ENCODE results near the gene RUSC1. TPM values are rescaled to one million over a fixed set of nuclear protein-coding genes. Genes with fewer than 3 reads are reported as not detected.

RUSC1 gene
- total and polyA plus RNA-seq, 2 of the 8 experiments (the other 6 are each of a cell fraction or from before 2014, with no cell fraction given) = 54.6 to 90.4 TPM

GRCh38 chr1:155322953-155323728, 2.4 kb downstream of the RUSC1 start:
- Histone ChIP-seq H3K27me3 (replicated peaks in 1 of 4; ENCODE audit: control insufficient read depth in 3 of 4, extremely low read depth in 1 of 4, insufficient read depth in 3 of 4, low read length in 3 of 4) (peaks cover 0 to 5% (median 3%) of the 10 kb centered on the region in 4 experiments; a peak in 4 of 7 replicates), H2BK15ac (ENCODE audit: low read length) (no peak overlapping the region), H2BK20ac (ENCODE audit: low read length) (no peak overlapping the region), H3K4me3 (ENCODE audit: extremely low read depth in 1 of 4, insufficient read depth in 2 of 4, low read depth in 3 of 4, low read length in 4 of 4) (peak overlapping the region; percentile 57 to 94 (median 84)), H3K56ac (replicated peaks; ENCODE audit: insufficient read length, low read depth, low read length) (no peak overlapping the region), H2BK5ac (ENCODE audit: low read depth, low read length) (peak overlapping the region; percentile 49; the same call in 1 of the 2 replicates), H3K4ac (replicated peaks; ENCODE audit: insufficient read length, low read depth, low read length) (no peak overlapping the region), H4K5ac (ENCODE audit: insufficient read length, low read depth, low read length) (no peak overlapping the region), H3K23ac (ENCODE audit: insufficient read length) (no peak overlapping the region), H3K36me3 (ENCODE audit: control insufficient read depth in 2 of 4, insufficient read depth in 4 of 4, low read length in 3 of 4) (peaks cover 2 to 32% (median 15%) of the 10 kb centered on the region in 4 experiments; a peak in 6 of 8 replicates), H3K27ac (ENCODE audit: low read depth, low read length) (no peak overlapping the region), H4K8ac (ENCODE audit: extremely low read depth, insufficient read depth, low read length) (peak overlapping the region; percentile 35; the same call in 1 of the 2 replicates), H2BK120ac (replicated peaks; ENCODE audit: low read depth, low read length) (no peak overlapping the region), H3K79me2 (ENCODE audit: control insufficient read depth in 1 of 2, insufficient read depth in 2 of 2, low read length in 2 of 2) (peaks cover 0 to 4% of the 10 kb centered on the region in 2 experiments; a peak in 1 of 4 replicates), H2AFZ (ENCODE audit: low read length) (no peak overlapping the region), H4K20me1 (replicated peaks in 1 of 2; ENCODE audit: control insufficient read depth in 1 of 2, insufficient read depth in 2 of 2, low read length in 2 of 2) (peaks cover 8 to 14% of the 10 kb centered on the region in 2 experiments), H2BK12ac (ENCODE audit: low read depth, low read length) (no peak overlapping the region), H3K9me3 (ENCODE audit: insufficient read depth in 2 of 2, low read depth in 1 of 2, low read length in 1 of 2) (no peaks in the 10 kb centered on the region), H3K18ac (ENCODE audit: extremely low read depth, low read length) (no peak overlapping the region; the same call in none of the 2 replicates), H3K14ac (ENCODE audit: insufficient read length) (no peak overlapping the region), H3K4me2 (ENCODE audit: insufficient read depth in 1 of 2, low read depth in 2 of 2, low read length in 2 of 2) (peak overlapping the region; percentile 73 to 97), H2AK5ac (ENCODE audit: low read depth, low read length) (no peak overlapping the region), H4K91ac (replicated peaks; ENCODE audit: insufficient read length, low read length) (no peak overlapping the region), H3K4me1 (replicated peaks in 1 of 4; ENCODE audit: control insufficient read depth in 3 of 4, insufficient read depth in 4 of 4, low read length in 3 of 4) (peaks cover 8 to 26% (median 14%) of the 10 kb centered on the region in 4 experiments; a peak in 6 of 7 replicates), H3K23me2 (ENCODE audit: low read depth, low read length) (peaks cover 16% of the 10 kb centered on the region; the same call in 1 of the 2 replicates), H3K9ac (replicated peaks in 1 of 4; ENCODE audit: extremely low read depth in 1 of 4, low read depth in 3 of 4, low read length in 3 of 4) (peak overlapping the region in 2 of 4 experiments; percentile 16 to 45; a peak in 3 of 7 replicates), H3K79me1 (ENCODE audit: low read depth, low read length) (peaks cover 4% of the 10 kb centered on the region)
- ChIA-PET CTCF (ENCODE audit: partially characterized antibody) (interaction anchor here (0.7 to 15.0 kb wide), 18 partner anchors 11 to 285 kb away, joined by 3 to 227 read pairs (median 5); partner anchors contain the start of genes CLK2, ENTREP3, HCN3 and PKLR), POLR2A (ENCODE audit: partially characterized antibody) (interaction anchor here (0.8 to 4.0 kb wide), 16 partner anchors 10 to 240 kb away, joined by 3 to 21 read pairs (median 6); partner anchors contain the start of genes CLK2, ENTREP3, FDPS and MTX1)
- WGBS, 2 experiments (ENCODE audit: extremely low coverage in 1 of 2, insufficient coverage in 1 of 2, insufficient read length in 1 of 2, insufficient replicate concordance in 2 of 2, low coverage in 1 of 2, low lambda C conversion rate in 2 of 2, missing lambda C conversion rate in 1 of 2) = 0% methylated on average over 14 of the region's 58 CpGs; no CpG with 5 or more reads in 1 of the 2 experiments
- FAIRE-seq (no peak), DNase-seq (ENCODE audit: low read depth in 1 of 2, low spot score in 2 of 2) (peak; percentile 82 to 98)
- TF ChIP-seq KDM4A (IDR thresholded peaks at IDR 0.05; ENCODE audit: low read depth, low read length, severe bottlenecking) = peak; percentile 61
- no peak for TF ChIP-seq EZH2 (IDR thresholded peaks at IDR 0.05; ENCODE audit: low read depth, low read length, severe bottlenecking)
- no peak for TF ChIP-seq RBBP5 (IDR thresholded peaks at IDR 0.05; ENCODE audit: borderline replicate concordance, low read depth, low read length)
- no peak for TF ChIP-seq SP4 (IDR thresholded peaks at IDR 0.05; ENCODE audit: low read length)
- peak in 1 of 2 experiments; percentile 81; a peak in 1 of 4 replicates for TF ChIP-seq SIN3A (conservative IDR thresholded peaks at IDR 0.05 in 1 of 2, IDR thresholded peaks at IDR 0.05 in 1 of 2; ENCODE audit: low read depth in 1 of 2, low read length in 2 of 2)
- peak; percentile 27; the same call in 1 of the 2 replicates for TF ChIP-seq NRF1 (IDR thresholded peaks at IDR 0.05; ENCODE audit: low read depth, low read length)
- peak; percentile 72 for TF ChIP-seq MAX (IDR thresholded peaks at IDR 0.05)
- TF ChIP-seq EP300 (IDR thresholded peaks at IDR 0.05; ENCODE audit: borderline replicate concordance in 1 of 2, low read depth in 2 of 2, low read length in 2 of 2) = peak in 1 of 2 experiments; percentile 16; a peak in 1 of 3 replicates
- TF ChIP-seq RAD21 (IDR thresholded peaks at IDR 0.05 in 1 of 2, conservative IDR thresholded peaks at IDR 0.05 in 1 of 2; ENCODE audit: low read depth in 2 of 2, low read length in 2 of 2) = peak; percentile 74 to 86
